OCI-LY1 (cell line): ENCODE results near the gene DCDC2B.

Experiments used
- H2AFZ ChIP-seq: fragments of 200-600 bp; sonication (generic), shearing (Covaris generic); 2 replicates; pipeline ENCODE4 v1.6.0; 2014; ENCODE audit warnings: antibody characterized with exemption, mild to moderate bottlenecking, low read length
- H3F3A ChIP-seq: fragments of 200-600 bp; sonication (generic), shearing (Covaris generic); 2 replicates; pipeline ENCODE4 v1.6.0; 2014; ENCODE audit warnings: mild to moderate bottlenecking, antibody characterized with exemption, low read length, moderate library complexity; ENCODE audit not compliant: insufficient read depth
- H3K27ac ChIP-seq: fragments of 200-600 bp; sonication (generic); 2 replicates; pipeline ENCODE4 v1.5.1; 2014; ENCODE audit warnings: low read length, mixed run types, mild to moderate bottlenecking, low read depth; ENCODE audit not compliant: poor library complexity, severe bottlenecking
- H3K27me3 ChIP-seq: fragments of 200-600 bp; sonication (generic); 2 replicates; pipeline ENCODE4 v1.6.0; 2014; ENCODE audit warnings: antibody characterized with exemption, mild to moderate bottlenecking, low read length, moderate library complexity; ENCODE audit not compliant: insufficient read depth
- H3K36me3 ChIP-seq: fragments of 200-600 bp; sonication (generic); 2 replicates; pipeline ENCODE4 v1.6.1; 2014; ENCODE audit warnings: mild to moderate bottlenecking, antibody characterized with exemption, low read length, moderate library complexity, mixed read lengths; ENCODE audit not compliant: insufficient read depth
- H3K4me1 ChIP-seq: fragments of 200-600 bp; sonication (generic); 2 replicates; pipeline ENCODE4 v1.5.1; 2014; ENCODE audit warnings: mild to moderate bottlenecking, low read length, moderate library complexity; ENCODE audit not compliant: insufficient read depth, severe bottlenecking
- H3K4me2 ChIP-seq: fragments of 200-600 bp; sonication (generic), shearing (Covaris generic); 2 replicates; pipeline ENCODE4 v1.6.1; 2014; ENCODE audit warnings: low read length
- H3K4me3 ChIP-seq: fragments of 200-600 bp; sonication (generic); 2 replicates; pipeline ENCODE4 v1.5.1; 2014; ENCODE audit warnings: low read length, low read depth, mild to moderate bottlenecking, mixed read lengths; ENCODE audit not compliant: poor library complexity, severe bottlenecking
- H3K79me2 ChIP-seq: fragments of 200-600 bp; shearing (Covaris generic); 2 replicates; pipeline ENCODE4 v1.6.1; 2016; ENCODE audit warnings: mixed run types, low read length, mixed read lengths; ENCODE audit not compliant: insufficient read depth
- H3K9ac ChIP-seq: fragments of 200-600 bp; sonication (generic), shearing (Covaris generic); 2 replicates; pipeline ENCODE4 v1.6.1; 2014; ENCODE audit warnings: mild to moderate bottlenecking, low read length, mixed read lengths
- H3K9me2 ChIP-seq: fragments of 200-600 bp; sonication (generic), shearing (Covaris generic); 2 replicates; pipeline ENCODE4 v1.6.1; 2014; ENCODE audit warnings: low read depth, mild to moderate bottlenecking, low read length, mixed read lengths
- H3K9me3 ChIP-seq: fragments of 200-600 bp; shearing (Covaris generic); 2 replicates; pipeline ENCODE4 v1.6.1; 2014; ENCODE audit warnings: low read length, mixed read lengths
- H4K20me1 ChIP-seq: fragments of 200-600 bp; sonication (generic), shearing (Covaris generic); 2 replicates; pipeline ENCODE4 v1.6.0; 2016; ENCODE audit warnings: mild to moderate bottlenecking, low read length; ENCODE audit not compliant: insufficient read depth
- CTCF ChIP-seq: fragments of 200-600 bp; sonication (generic), shearing (Covaris generic); IDR thresholded peaks from 2 replicates; pipeline ENCODE4 v1.5.1; 2017; ENCODE audit warnings: mild to moderate bottlenecking, antibody characterized with exemption, low read length, moderate library complexity, mixed read lengths
- EZH2 ChIP-seq: fragments of 200-600 bp; sonication (generic), shearing (Covaris generic); IDR thresholded peaks from 2 replicates; pipeline ENCODE4 v1.8.0; 2017; ENCODE audit warnings: borderline replicate concordance, mixed run types, mild to moderate bottlenecking, antibody characterized with exemption, low read length, moderate library complexity, mixed read lengths

The DCDC2B gene

DNA sequence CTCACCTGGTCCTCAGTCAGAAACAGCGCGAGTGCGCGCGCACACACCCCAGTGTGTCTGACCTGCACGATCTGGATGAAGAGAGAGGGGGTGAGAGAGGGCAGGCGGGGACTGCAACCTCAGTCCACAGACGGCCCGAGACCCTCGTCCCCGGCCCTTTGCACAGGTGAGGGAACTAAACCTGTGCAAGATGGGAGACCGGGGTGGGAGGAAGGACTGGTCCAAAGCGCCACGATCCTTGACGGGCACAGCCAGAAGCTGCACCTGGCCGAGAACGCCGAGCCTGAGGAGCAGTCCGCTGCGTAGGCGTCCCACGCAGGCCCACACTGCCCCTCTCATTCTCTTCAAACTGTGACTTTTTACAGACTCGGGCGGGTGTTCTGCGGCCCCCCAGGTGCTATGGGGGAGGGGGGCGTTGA is 3.9 kb upstream of the DCDC2B start:
- no peaks in the 10 kb centered on the region for H3K9me2 ChIP-seq
- peaks cover 35% of the 10 kb centered on the region for H3K4me1 ChIP-seq
- H3K27me3 ChIP-seq = no peaks in the 10 kb centered on the region
- peak overlapping the region; percentile 84; the same call in 1 of the 2 replicates for H3K9ac ChIP-seq
- no peaks in the 10 kb centered on the region for H4K20me1 ChIP-seq
- peak overlapping the region; percentile 75 for H3K4me3 ChIP-seq
- no peak overlapping the region for H3K27ac ChIP-seq
- H3F3A ChIP-seq = no peaks in the 10 kb centered on the region
- H3K79me2 ChIP-seq = no peaks in the 10 kb centered on the region
- TF ChIP-seq EZH2 (no peak), CTCF (no peak)
- H3K4me2 ChIP-seq = peak overlapping the region; percentile 93
- H2AFZ ChIP-seq = no peak overlapping the region
- peaks cover 19% of the 10 kb centered on the region for H3K36me3 ChIP-seq
- H3K9me3 ChIP-seq = no peaks in the 10 kb centered on the region

- H3K4me2 ChIP-seq = peak within 1 kb of the TSS; percentile 93
- H3K79me2 ChIP-seq = no peaks in the 10 kb centered on the region
- peak within 1 kb of the TSS; percentile 75 for H3K4me3 ChIP-seq
- H2AFZ ChIP-seq = no peak within 1 kb of the TSS
- no peaks in the 10 kb centered on the region for H3K9me3 ChIP-seq
- peaks cover 28% of the 10 kb centered on the region for H3K4me1 ChIP-seq
- H3K9me2 ChIP-seq = no peaks in the 10 kb centered on the region
- TF ChIP-seq EZH2 (no peak), CTCF (no peak)
- H3K9ac ChIP-seq = peak within 1 kb of the TSS; percentile 84
- H3K27ac ChIP-seq = peak within 1 kb of the TSS; percentile 37
- H3F3A ChIP-seq = no peaks in the 10 kb centered on the region
- H4K20me1 ChIP-seq = no peaks in the 10 kb centered on the region
- H3K36me3 ChIP-seq = peaks cover 19% of the 10 kb centered on the region
- H3K27me3 ChIP-seq = no peaks in the 10 kb centered on the region
Measured at GRCh38 chr1:32205401-32206370, 3.2 kb upstream of the DCDC2B start, which contains the start of gene IQCC. Gene IQCC, plus strand, starts transcription at chr1:32205671. Its CDS starts 11 bp downstream, at chr1:32205682.

GRCh38 chr1:32208469-32208868 is 420 bp upstream of the DCDC2B start:
- no peak overlapping the region for H3K4me2 ChIP-seq
- no peaks in the 10 kb centered on the region for H3F3A ChIP-seq
- H3K4me3 ChIP-seq = no peak overlapping the region
- no peaks in the 10 kb centered on the region for H3K27me3 ChIP-seq
- TF ChIP-seq CTCF (no peak), EZH2 (no peak)
- peaks cover 15% of the 10 kb centered on the region for H3K4me1 ChIP-seq
- no peak overlapping the region for H3K27ac ChIP-seq
- no peaks in the 10 kb centered on the region for H4K20me1 ChIP-seq
- H3K36me3 ChIP-seq = peaks cover 19% of the 10 kb centered on the region
- H3K9me2 ChIP-seq = no peaks in the 10 kb centered on the region
- no peak overlapping the region for H2AFZ ChIP-seq
- no peaks in the 10 kb centered on the region for H3K9me3 ChIP-seq
- H3K79me2 ChIP-seq = no peaks in the 10 kb centered on the region
- no peak overlapping the region for H3K9ac ChIP-seq
